ENCODE data around the gene AGXT2. TPM values are rescaled to one million over a fixed set of nuclear protein-coding genes. Genes with fewer than 3 reads are reported as not detected.

The AGXT2 gene
- total RNA-seq, 1 donor from 2014 or later = not detected

DNA sequence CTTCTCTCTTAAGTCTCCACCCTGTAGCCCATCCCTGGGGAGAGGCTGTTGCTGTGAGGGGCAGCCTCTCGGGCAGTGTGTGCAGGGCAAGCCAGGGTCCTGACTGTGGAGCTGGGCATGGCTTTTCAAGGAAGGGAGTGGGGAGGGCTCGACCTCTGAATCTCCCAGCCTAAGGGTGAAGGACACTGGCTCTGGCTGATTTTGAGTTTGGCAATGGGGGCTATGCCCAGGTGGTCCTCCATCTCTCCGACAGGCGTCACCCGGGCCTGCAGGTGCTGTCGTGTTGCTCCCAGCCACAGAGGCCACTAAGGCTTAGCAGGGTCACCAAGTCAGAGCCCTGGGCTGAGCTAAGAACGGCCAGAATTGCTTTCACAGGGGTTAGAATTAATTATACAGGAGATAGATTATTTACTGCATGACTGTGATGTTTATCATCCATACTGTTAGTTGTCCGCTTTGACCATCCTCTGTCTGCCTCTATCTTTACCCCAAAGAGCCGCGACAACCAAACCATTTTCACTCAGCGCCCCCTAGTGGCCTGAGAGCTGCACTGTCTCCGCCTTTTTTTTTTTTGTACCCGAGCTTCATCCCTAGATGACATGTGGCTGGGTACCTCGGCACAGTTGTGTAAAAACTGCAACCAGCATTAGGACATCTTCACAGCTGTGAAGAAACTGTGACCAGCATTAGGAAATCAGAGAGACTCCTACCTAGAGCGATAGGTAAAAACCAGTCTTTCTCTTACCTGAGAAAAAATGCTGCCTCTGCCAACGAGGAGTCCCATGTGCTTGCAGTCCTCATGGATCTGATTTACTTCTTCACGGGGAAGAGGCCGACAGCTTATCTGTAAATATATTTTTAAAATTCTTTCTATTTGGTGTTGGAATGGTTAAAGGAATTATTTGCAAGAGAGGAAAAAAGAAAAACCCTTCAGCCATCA, 44.5 kb downstream of the AGXT2 start:
- Mint-ChIP-seq H3K4me3 (no peak overlapping the region), H3K27ac (no peak overlapping the region), H3K4me1 (peaks cover under 1% of the 10 kb centered on the region), H3K9me3 (peaks cover 9% of the 10 kb centered on the region), H3K36me3 (no peaks in the 10 kb centered on the region), H3K27me3 (ENCODE audit: low read depth) (peaks cover 22% of the 10 kb centered on the region)
- DNase-seq (ENCODE audit: low spot score in 2 of 2, unreplicated experiment in 2 of 2) = peak; percentile 41 to 79
- TF ChIP-seq, protein P1, sequence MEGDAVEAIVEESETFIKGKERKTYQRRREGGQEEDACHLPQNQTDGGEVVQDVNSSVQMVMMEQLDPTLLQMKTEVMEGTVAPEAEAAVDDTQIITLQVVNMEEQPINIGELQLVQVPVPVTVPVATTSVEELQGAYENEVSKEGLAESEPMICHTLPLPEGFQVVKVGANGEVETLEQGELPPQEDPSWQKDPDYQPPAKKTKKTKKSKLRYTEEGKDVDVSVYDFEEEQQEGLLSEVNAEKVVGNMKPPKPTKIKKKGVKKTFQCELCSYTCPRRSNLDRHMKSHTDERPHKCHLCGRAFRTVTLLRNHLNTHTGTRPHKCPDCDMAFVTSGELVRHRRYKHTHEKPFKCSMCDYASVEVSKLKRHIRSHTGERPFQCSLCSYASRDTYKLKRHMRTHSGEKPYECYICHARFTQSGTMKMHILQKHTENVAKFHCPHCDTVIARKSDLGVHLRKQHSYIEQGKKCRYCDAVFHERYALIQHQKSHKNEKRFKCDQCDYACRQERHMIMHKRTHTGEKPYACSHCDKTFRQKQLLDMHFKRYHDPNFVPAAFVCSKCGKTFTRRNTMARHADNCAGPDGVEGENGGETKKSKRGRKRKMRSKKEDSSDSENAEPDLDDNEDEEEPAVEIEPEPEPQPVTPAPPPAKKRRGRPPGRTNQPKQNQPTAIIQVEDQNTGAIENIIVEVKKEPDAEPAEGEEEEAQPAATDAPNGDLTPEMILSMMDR (IDR thresholded peaks at IDR 0.05; ENCODE audit: unreplicated experiment) = peak; percentile 99

- peaks cover 6% of the 10 kb centered on the region for H3K9me3 Mint-ChIP-seq
- no peak overlapping the region for H3K4me3 Mint-ChIP-seq
- no peak for DNase-seq (ENCODE audit: low spot score in 2 of 2, unreplicated experiment in 2 of 2)
- TF ChIP-seq, protein P1 (IDR thresholded peaks at IDR 0.05; ENCODE audit: unreplicated experiment) = no peak
- H3K4me1 Mint-ChIP-seq = peaks cover 3% of the 10 kb centered on the region
- H3K36me3 Mint-ChIP-seq = no peaks in the 10 kb centered on the region
- H3K27me3 Mint-ChIP-seq (ENCODE audit: low read depth) = peaks cover 21% of the 10 kb centered on the region
- H3K27ac Mint-ChIP-seq = no peak overlapping the region
Observed at GRCh38 chr5:35002459-35002858, 45.3 kb downstream of the AGXT2 start.

DNA sequence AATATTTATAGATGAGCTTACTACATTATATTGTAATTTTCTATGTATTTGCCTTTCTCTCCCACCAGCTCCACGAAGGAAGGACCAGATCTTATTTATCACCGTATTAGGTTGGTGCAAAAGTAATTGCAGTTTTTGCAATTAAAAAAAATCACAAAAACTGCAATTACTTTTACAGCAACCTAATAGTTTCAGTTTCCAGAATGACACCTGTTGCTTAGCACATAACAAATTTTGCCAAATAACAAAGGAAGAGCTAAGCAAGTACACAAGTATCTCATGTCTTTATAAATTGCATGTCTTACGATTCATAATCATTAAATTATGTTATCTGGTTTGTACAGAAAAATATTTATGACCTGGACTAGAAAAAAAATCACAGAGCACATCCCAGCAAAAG, 45.9 kb downstream of the AGXT2 start:
- no peak overlapping the region for H3K27ac Mint-ChIP-seq
- H3K4me3 Mint-ChIP-seq = no peak overlapping the region
- H3K36me3 Mint-ChIP-seq = no peaks in the 10 kb centered on the region
- H3K9me3 Mint-ChIP-seq = peaks cover 2% of the 10 kb centered on the region
- peaks cover 18% of the 10 kb centered on the region for H3K27me3 Mint-ChIP-seq (ENCODE audit: low read depth)
- no peak for DNase-seq (ENCODE audit: low spot score in 2 of 2, unreplicated experiment in 2 of 2)
- H3K4me1 Mint-ChIP-seq = peaks cover 3% of the 10 kb centered on the region
- TF ChIP-seq, protein P1 (IDR thresholded peaks at IDR 0.05; ENCODE audit: unreplicated experiment) = no peak

DNA sequence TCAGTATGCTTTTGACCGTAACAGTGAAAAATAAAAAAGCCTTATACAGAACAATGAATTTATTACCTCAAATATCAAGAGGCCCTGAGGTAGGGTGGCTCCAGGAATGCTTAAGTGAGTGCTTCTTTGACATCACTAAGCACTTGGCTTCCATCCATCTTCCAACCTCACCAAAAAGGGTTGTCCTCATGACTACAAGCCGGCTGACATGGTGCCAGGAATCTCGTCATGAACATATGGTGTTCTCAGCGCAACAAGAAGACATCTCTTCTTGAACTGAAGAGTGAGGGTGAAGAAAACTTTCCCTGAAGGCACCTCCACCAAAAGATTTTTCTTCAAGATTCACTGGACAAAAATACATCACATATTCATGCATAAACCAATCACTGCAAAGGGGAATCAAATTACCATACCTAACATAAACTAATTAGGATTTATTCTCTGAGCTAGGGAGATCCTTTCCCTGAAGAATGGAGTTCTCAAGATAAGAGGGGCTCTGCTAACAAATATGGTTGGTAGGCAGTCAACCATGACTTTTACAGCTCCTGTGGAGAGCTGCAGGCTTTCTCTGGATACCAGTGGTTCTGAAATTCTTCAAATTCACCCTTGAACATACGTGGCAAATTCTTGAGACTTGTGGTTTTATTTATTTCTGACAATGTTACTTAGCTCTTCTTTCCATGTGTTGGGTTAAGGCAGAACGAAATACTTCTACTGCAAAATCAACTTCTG, 49.5 kb downstream of the AGXT2 start:
- Mint-ChIP-seq H3K4me1 (peaks cover 3% of the 10 kb centered on the region), H3K36me3 (no peaks in the 10 kb centered on the region), H3K27me3 (ENCODE audit: low read depth) (no peaks in the 10 kb centered on the region), H3K4me3 (no peak overlapping the region), H3K9me3 (peaks cover 3% of the 10 kb centered on the region), H3K27ac (no peak overlapping the region)
- DNase-seq (ENCODE audit: low spot score in 2 of 2, unreplicated experiment in 2 of 2) = no peak
- TF ChIP-seq, protein P1 (IDR thresholded peaks at IDR 0.05; ENCODE audit: unreplicated experiment) = no peak

DNA sequence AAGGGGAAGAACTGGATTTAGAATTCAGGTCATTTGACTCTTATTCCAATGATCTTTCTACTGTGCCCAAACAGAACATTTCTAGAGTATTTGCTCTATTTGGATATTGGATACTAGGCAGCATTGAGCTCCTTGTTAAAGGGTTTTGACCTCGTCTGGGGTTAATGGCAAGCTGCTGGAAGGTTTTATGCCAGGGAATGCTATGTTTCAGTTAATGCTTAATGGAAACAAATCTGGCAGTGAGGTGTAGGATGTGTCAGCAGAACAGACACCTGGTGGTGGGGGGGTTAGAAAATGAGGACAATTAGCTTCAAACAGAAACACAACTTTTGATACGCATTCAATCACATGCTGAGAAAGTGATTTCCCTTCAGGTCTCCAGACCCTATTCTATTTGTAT, 51.5 kb downstream of the AGXT2 start:
- DNase-seq (ENCODE audit: low spot score in 2 of 2, unreplicated experiment in 2 of 2) = no peak
- H3K36me3 Mint-ChIP-seq = peaks cover 2% of the 10 kb centered on the region
- H3K9me3 Mint-ChIP-seq = peaks cover 17% of the 10 kb centered on the region
- H3K27ac Mint-ChIP-seq = no peak overlapping the region
- peaks cover 7% of the 10 kb centered on the region for H3K4me1 Mint-ChIP-seq
- TF ChIP-seq, protein P1 (IDR thresholded peaks at IDR 0.05; ENCODE audit: unreplicated experiment) = no peak
- no peaks in the 10 kb centered on the region for H3K27me3 Mint-ChIP-seq (ENCODE audit: low read depth)
- no peak overlapping the region for H3K4me3 Mint-ChIP-seq

All from mesothelial cell of epicardium (in vitro differentiated cells).